ENCODE measurements around the gene SMAD3.

SMAD3 gene

GRCh38 chr15:67187351-67187854 lies 122.0 kb downstream of the SMAD3 start:
- intact Hi-C loops (cut with micrococcal nuclease), result no loop called here
- no peak overlapping the region for H3K4me3 Mint-ChIP-seq
- H3K27ac Mint-ChIP-seq, result no peak overlapping the region
- H3K4me1 Mint-ChIP-seq (ENCODE audit: low read depth), result peaks cover 20% of the 10 kb centered on the region
- H3K9me3 Mint-ChIP-seq, result no peaks in the 10 kb centered on the region
- H3K27me3 Mint-ChIP-seq, result no peaks in the 10 kb centered on the region
- H3K36me3 Mint-ChIP-seq (ENCODE audit: low read depth), result peaks cover 55% of the 10 kb centered on the region

GRCh38 chr15:67188551-67189218 lies 123.3 kb downstream of the SMAD3 start:
- Mint-ChIP-seq H3K4me1 (ENCODE audit: low read depth) (peaks cover 20% of the 10 kb centered on the region), H3K27ac (no peak overlapping the region), H3K9me3 (no peaks in the 10 kb centered on the region), H3K36me3 (ENCODE audit: low read depth) (peaks cover 59% of the 10 kb centered on the region), H3K27me3 (no peaks in the 10 kb centered on the region), H3K4me3 (no peak overlapping the region)
- intact Hi-C loops (cut with micrococcal nuclease), result no loop called here

- Mint-ChIP-seq H3K9me3 (no peaks in the 10 kb centered on the region), H3K4me3 (no peak overlapping the region), H3K36me3 (ENCODE audit: low read depth) (peaks cover 67% of the 10 kb centered on the region), H3K27me3 (no peaks in the 10 kb centered on the region), H3K4me1 (ENCODE audit: low read depth) (peaks cover 20% of the 10 kb centered on the region), H3K27ac (no peak overlapping the region)
- intact Hi-C loops (cut with micrococcal nuclease), result loop anchor here (10.0 kb wide), 1 partner anchor 245 kb away; no protein-coding TSS in a partner anchor
Measured at GRCh38 chr15:67189326-67190051, 124.1 kb downstream of the SMAD3 start.

GRCh38 chr15:67190326-67190725 lies 124.9 kb downstream of the SMAD3 start:
- no peak overlapping the region for H3K4me3 Mint-ChIP-seq
- H3K27me3 Mint-ChIP-seq, result no peaks in the 10 kb centered on the region
- H3K4me1 Mint-ChIP-seq (ENCODE audit: low read depth), result peaks cover 16% of the 10 kb centered on the region
- H3K9me3 Mint-ChIP-seq, result no peaks in the 10 kb centered on the region
- peaks cover 72% of the 10 kb centered on the region for H3K36me3 Mint-ChIP-seq (ENCODE audit: low read depth)
- intact Hi-C loops (cut with micrococcal nuclease), result loop anchor here (10.0 kb wide), 1 partner anchor 246 kb away; no protein-coding TSS in a partner anchor
- no peak overlapping the region for H3K27ac Mint-ChIP-seq

DNA sequence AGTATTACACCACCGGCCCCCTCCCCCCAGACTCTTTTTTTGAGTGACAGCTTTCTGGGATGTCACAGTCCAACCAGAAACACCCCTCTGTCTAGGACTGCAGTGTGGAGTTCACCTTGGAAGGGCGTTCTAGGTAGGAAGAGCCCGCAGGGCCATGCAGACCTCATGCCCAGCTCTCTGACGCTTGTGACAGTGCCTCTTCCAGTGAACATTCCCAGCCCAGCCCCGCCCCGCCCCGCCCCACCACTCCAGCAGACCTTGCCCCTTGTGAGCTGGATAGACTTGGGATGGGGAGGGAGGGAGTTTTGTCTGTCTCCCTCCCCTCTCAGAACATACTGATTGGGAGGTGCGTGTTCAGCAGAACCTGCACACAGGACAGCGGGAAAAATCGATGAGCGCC lies 125.4 kb downstream of the SMAD3 start:
- no peaks in the 10 kb centered on the region for H3K9me3 Mint-ChIP-seq
- peaks cover 72% of the 10 kb centered on the region for H3K36me3 Mint-ChIP-seq (ENCODE audit: low read depth)
- intact Hi-C loops (cut with micrococcal nuclease), result loop anchor here (10.0 kb wide), 1 partner anchor 246 kb away; no protein-coding TSS in a partner anchor
- no peak overlapping the region for H3K27ac Mint-ChIP-seq
- no peaks in the 10 kb centered on the region for H3K27me3 Mint-ChIP-seq
- H3K4me3 Mint-ChIP-seq, result no peak overlapping the region
- peaks cover 11% of the 10 kb centered on the region for H3K4me1 Mint-ChIP-seq (ENCODE audit: low read depth)

- peaks cover 73% of the 10 kb centered on the region for H3K36me3 Mint-ChIP-seq (ENCODE audit: low read depth)
- intact Hi-C loops (cut with micrococcal nuclease), result loop anchor here (10.0 kb wide), 1 partner anchor 248 kb away; no protein-coding TSS in a partner anchor
- H3K27ac Mint-ChIP-seq, result no peak overlapping the region
- no peaks in the 10 kb centered on the region for H3K4me1 Mint-ChIP-seq (ENCODE audit: low read depth)
- no peaks in the 10 kb centered on the region for H3K9me3 Mint-ChIP-seq
- H3K4me3 Mint-ChIP-seq, result no peak overlapping the region
- no peaks in the 10 kb centered on the region for H3K27me3 Mint-ChIP-seq
Measured at GRCh38 chr15:67192185-67192820, 126.9 kb downstream of the SMAD3 start.

DNA sequence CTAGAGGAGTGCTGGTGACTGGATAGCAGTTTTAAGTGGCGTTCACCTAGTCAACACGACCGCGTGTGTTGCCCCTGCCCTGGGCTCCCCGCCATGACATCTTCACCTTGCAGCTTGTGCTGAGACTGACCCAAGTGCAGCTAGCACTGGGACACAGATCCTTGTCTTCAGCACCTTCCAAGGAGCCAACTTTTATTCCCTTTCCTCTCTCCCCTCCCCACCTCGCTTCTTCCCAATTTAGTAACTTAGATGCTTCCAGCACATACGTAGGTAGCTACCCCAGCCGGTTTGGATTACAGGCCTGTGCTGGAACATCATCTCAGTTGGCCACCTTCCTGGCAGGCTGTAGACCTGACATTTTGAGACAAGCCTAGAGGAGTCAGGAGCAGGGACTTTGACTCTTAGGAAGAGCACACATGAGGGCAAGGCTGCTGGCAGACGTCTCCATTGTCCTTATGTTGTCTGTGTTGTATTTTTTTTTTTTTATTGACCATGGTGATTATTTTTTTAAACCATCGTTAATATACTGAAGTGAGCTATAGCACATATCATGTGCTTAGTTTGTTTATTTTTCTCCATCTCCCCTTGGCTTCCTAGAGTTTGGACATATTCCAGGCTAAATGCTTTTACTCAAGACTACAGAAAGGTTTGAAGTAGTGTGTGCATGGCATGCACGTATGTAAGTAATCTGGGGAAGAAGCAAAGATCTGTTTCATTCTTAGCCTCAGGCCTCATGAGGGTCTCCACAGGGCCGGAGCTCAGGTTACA lies 128.0 kb downstream of the SMAD3 start:
- intact Hi-C loops (cut with micrococcal nuclease), result loop anchor here (10.0 kb wide), 1 partner anchor 249 kb away; no protein-coding TSS in a partner anchor
- no peaks in the 10 kb centered on the region for H3K27me3 Mint-ChIP-seq

DNA sequence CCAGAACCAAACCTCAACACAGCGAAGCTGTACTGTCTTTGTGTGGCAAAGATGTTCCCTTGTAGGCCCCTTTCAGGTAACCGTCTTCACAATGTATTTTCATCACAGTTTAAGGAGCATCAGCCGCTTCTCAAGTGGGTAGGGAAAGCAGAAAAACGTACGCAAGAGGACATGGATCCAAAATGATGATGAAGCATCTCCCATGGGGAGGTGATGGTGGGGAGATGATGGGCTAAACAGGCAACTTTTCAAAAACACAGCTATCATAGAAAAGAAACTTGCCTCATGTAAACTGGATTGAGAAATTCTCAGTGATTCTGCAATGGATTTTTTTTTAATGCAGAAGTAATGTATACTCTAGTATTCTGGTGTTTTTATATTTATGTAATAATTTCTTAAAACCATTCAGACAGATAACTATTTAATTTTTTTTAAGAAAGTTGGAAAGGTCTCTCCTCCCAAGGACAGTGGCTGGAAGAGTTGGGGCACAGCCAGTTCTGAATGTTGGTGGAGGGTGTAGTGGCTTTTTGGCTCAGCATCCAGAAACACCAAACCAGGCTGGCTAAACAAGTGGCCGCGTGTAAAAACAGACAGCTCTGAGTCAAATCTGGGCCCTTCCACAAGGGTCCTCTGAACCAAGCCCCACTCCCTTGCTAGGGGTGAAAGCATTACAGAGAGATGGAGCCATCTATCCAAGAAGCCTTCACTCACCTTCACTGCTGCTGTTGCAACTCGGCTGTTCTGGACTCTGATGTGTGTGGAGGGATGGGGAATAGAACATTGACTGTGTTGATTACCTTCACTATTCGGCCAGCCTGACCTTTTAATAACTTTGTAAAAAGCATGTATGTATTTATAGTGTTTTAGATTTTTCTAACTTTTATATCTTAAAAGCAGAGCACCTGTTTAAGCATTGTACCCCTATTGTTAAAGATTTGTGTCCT lies 129.0 kb downstream of the SMAD3 start:
- Mint-ChIP-seq H3K27ac (no peak overlapping the region), H3K4me3 (no peak overlapping the region), H3K9me3 (no peaks in the 10 kb centered on the region), H3K4me1 (ENCODE audit: low read depth) (peaks cover 7% of the 10 kb centered on the region), H3K36me3 (ENCODE audit: low read depth) (peaks cover 69% of the 10 kb centered on the region), H3K27me3 (no peaks in the 10 kb centered on the region)
- intact Hi-C loops (cut with micrococcal nuclease), result loop anchor here (10.0 kb wide), 1 partner anchor 250 kb away; no protein-coding TSS in a partner anchor

More for the DNA sequence above, 128.0 kb downstream of the SMAD3 start:
- Mint-ChIP-seq H3K4me3 (no peak overlapping the region), H3K4me1 (ENCODE audit: low read depth) (peaks cover 4% of the 10 kb centered on the region), H3K36me3 (ENCODE audit: low read depth) (peaks cover 76% of the 10 kb centered on the region), H3K27ac (no peak overlapping the region), H3K9me3 (no peaks in the 10 kb centered on the region)

GRCh38 chr15:67195305-67195704 lies 129.9 kb downstream of the SMAD3 start:
- no peaks in the 10 kb centered on the region for H3K9me3 Mint-ChIP-seq

GRCh38 chr15:67196222-67196621 lies 130.8 kb downstream of the SMAD3 start:
- no peaks in the 10 kb centered on the region for H3K9me3 Mint-ChIP-seq
- intact Hi-C loops (cut with micrococcal nuclease), result loop anchor here (10.0 kb wide), 1 partner anchor 251 kb away; no protein-coding TSS in a partner anchor
- H3K27ac Mint-ChIP-seq, result no peak overlapping the region
- H3K27me3 Mint-ChIP-seq, result no peaks in the 10 kb centered on the region
- H3K4me1 Mint-ChIP-seq (ENCODE audit: low read depth), result peaks cover 12% of the 10 kb centered on the region
- H3K36me3 Mint-ChIP-seq (ENCODE audit: low read depth), result peaks cover 66% of the 10 kb centered on the region
- H3K4me3 Mint-ChIP-seq, result no peak overlapping the region

More at GRCh38 chr15:67195305-67195704, 129.9 kb downstream of the SMAD3 start:
- Mint-ChIP-seq H3K27me3 (no peaks in the 10 kb centered on the region), H3K4me3 (no peak overlapping the region), H3K27ac (no peak overlapping the region), H3K4me1 (ENCODE audit: low read depth) (peaks cover 7% of the 10 kb centered on the region), H3K36me3 (ENCODE audit: low read depth) (peaks cover 69% of the 10 kb centered on the region)
- intact Hi-C loops (cut with micrococcal nuclease), result loop anchor here (10.0 kb wide), 1 partner anchor 251 kb away; no protein-coding TSS in a partner anchor

GRCh38 chr15:67196672-67197363 lies 131.4 kb downstream of the SMAD3 start:
- H3K36me3 Mint-ChIP-seq (ENCODE audit: low read depth), result peaks cover 69% of the 10 kb centered on the region
- intact Hi-C loops (cut with micrococcal nuclease), result loop anchor here (10.0 kb wide), 1 partner anchor 252 kb away; no protein-coding TSS in a partner anchor
- no peaks in the 10 kb centered on the region for H3K27me3 Mint-ChIP-seq
- H3K9me3 Mint-ChIP-seq, result no peaks in the 10 kb centered on the region
- no peak overlapping the region for H3K4me3 Mint-ChIP-seq
- H3K4me1 Mint-ChIP-seq (ENCODE audit: low read depth), result peaks cover 15% of the 10 kb centered on the region
- no peak overlapping the region for H3K27ac Mint-ChIP-seq

DNA sequence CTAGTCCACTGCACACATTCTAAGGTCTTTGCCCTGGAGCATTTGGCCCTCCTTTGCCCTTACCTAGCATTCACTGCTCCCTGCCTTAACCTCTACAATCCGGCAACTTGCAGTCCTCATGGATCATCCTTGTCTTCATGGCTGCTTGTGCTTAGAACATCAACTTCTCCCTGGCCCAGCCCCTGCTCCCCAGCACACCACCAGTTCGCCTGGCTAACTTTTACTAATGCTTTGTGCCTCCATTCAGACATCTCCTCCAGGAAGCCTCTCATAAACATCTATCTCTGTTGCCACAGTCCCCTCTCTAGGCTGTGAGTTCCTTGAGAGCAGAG lies 131.9 kb downstream of the SMAD3 start:
- peaks cover 75% of the 10 kb centered on the region for H3K36me3 Mint-ChIP-seq (ENCODE audit: low read depth)
- no peaks in the 10 kb centered on the region for H3K27me3 Mint-ChIP-seq
- H3K9me3 Mint-ChIP-seq, result no peaks in the 10 kb centered on the region
- peaks cover 15% of the 10 kb centered on the region for H3K4me1 Mint-ChIP-seq (ENCODE audit: low read depth)
- intact Hi-C loops (cut with micrococcal nuclease), result loop anchor here (10.0 kb wide), 1 partner anchor 253 kb away; no protein-coding TSS in a partner anchor
- no peak overlapping the region for H3K4me3 Mint-ChIP-seq
- no peak overlapping the region for H3K27ac Mint-ChIP-seq
